GM12878 (cell line): Measurements from ENCODE around the gene DNASE1L3. TPM values are rescaled to one million over a fixed set of nuclear protein-coding genes. Genes with fewer than 3 reads are reported as not detected.

ENCODE experiments used
- ATAC-seq: fragments of 200-7000 bp; cut with Tn5 transposase; 3 replicates; pipeline ENCODE4 v1.9.1; 2020; ENCODE audit warnings: mild to moderate bottlenecking, moderate library complexity
- BruUV-seq: library from RNA; stranded (reverse); fragments of 400-500 nt; replicated peaks from 2 replicates; lab custom pipeline; 2021; lab: Mats Ljungman, UMichigan
- CTCF ChIA-PET: fragments of 300-600 bp; sonication (Branson Sonifier 250); formaldehyde crosslinking; extraction: SDS; loops from one replicate; lab custom pipeline; 2021; ENCODE audit warnings: inconsistent platforms; lab: Yijun Ruan, JAX
- POLR2A ChIA-PET: fragments of 350-600 bp; formaldehyde crosslinking; extraction: SDS; loops from one replicate; lab custom pipeline; 2021; ENCODE audit warnings: inconsistent platforms; lab: Charles Lee
- RAD21 ChIA-PET: fragments of 300-600 bp; sonication (Branson Sonifier 250); formaldehyde crosslinking; loops from one replicate; lab custom pipeline; 2023; ENCODE audit warnings: antibody characterized with exemption; ENCODE audit not compliant: unreplicated experiment; lab: Charles Lee
- SMC1A ChIA-PET: fragments of 300-600 bp; sonication (Branson Sonifier 250); formaldehyde crosslinking; loops from one replicate; lab custom pipeline; 2023; ENCODE audit not compliant: unreplicated experiment, uncharacterized antibody; lab: Charles Lee
- DNase-seq: peaks from one replicate; pipeline ENCODE4 v3.0.0-alpha.2; 2011; ENCODE audit warnings: low read depth, low spot score
- FAIRE-seq: peaks from 3 replicates; lab custom pipeline; 2011; peaks lifted over from hg19 to GRCh38; lab: Jason Lieb, UNC
- H2AFZ ChIP-seq: 2 replicates; pipeline ENCODE4 v1.6.0; 2011; ENCODE audit warnings: low read depth, low read length, control low read depth; ENCODE audit not compliant: control insufficient read depth
- H3K27ac ChIP-seq: 2 replicates; pipeline ENCODE4 v1.5.1; 2011; ENCODE audit warnings: control low read depth; ENCODE audit not compliant: control insufficient read depth, insufficient read depth
- H3K27me3 ChIP-seq, 2 experiments: replicated peaks in 1 of 2; 2 replicates each; pipeline versions ENCODE4 v1.6.0 to v1.6.1; 2011; ENCODE audit warnings: low read length in 1 of 2; ENCODE audit not compliant: control insufficient read depth in 2 of 2, insufficient read depth in 2 of 2
- H3K36me3 ChIP-seq, 2 experiments: 2 replicates each; pipeline ENCODE4 v1.5.1; 2011; ENCODE audit warnings: low read length in 1 of 2; ENCODE audit not compliant: control insufficient read depth in 2 of 2, insufficient read depth in 2 of 2
- H3K4me1 ChIP-seq: 2 replicates; pipeline ENCODE4 v1.6.1; 2011; ENCODE audit warnings: mild to moderate bottlenecking, low read length, moderate library complexity, mixed read lengths; ENCODE audit not compliant: control insufficient read depth, insufficient read depth
- H3K4me2 ChIP-seq: 2 replicates; pipeline ENCODE4 v1.6.0; 2011; ENCODE audit warnings: control low read depth; ENCODE audit not compliant: control insufficient read depth, insufficient read depth
- H3K4me3 ChIP-seq: fragments of 200-600 bp; sonication (generic); 2 replicates; pipeline ENCODE4 v1.5.1; 2016
- H3K79me2 ChIP-seq: 2 replicates; pipeline ENCODE4 v1.6.0; 2011; ENCODE audit warnings: low read length; ENCODE audit not compliant: control insufficient read depth, insufficient read depth
- H3K9ac ChIP-seq: 2 replicates; pipeline ENCODE4 v1.8.0; 2011; ENCODE audit warnings: low read length, control low read depth, mixed read lengths; ENCODE audit not compliant: control insufficient read depth, insufficient read depth
- H3K9me3 ChIP-seq: replicated peaks from 3 replicates; pipeline ENCODE4 v1.5.1; 2011; ENCODE audit warnings: mild to moderate bottlenecking, low read length; ENCODE audit not compliant: control insufficient read depth, insufficient read depth
- H4K20me1 ChIP-seq: 2 replicates; pipeline ENCODE4 v1.6.0; 2011; ENCODE audit not compliant: control insufficient read depth, insufficient read depth
- ASH2L ChIP-seq: fragments of 300-600, 200-600 bp; sonication (generic); IDR thresholded peaks from 2 replicates; pipeline ENCODE4 v1.6.1; 2017; ENCODE audit warnings: low read depth, mild to moderate bottlenecking, borderline replicate concordance
- ATF2 ChIP-seq: IDR thresholded peaks from 2 replicates; pipeline ENCODE4 v1.6.1; 2012; ENCODE audit warnings: low read length, inconsistent platforms
- BCL11A ChIP-seq: IDR thresholded peaks from 2 replicates; pipeline ENCODE4 v1.6.1; 2011; ENCODE audit warnings: low read depth, low read length
- CBFB ChIP-seq: IDR thresholded peaks from 2 replicates; pipeline ENCODE4 v1.6.1; 2016; ENCODE audit warnings: antibody characterized with exemption, low read depth
- CHD2 ChIP-seq: IDR thresholded peaks from 2 replicates; pipeline ENCODE4 v1.6.1; 2011; ENCODE audit warnings: low read depth, low read length, improper control_type of control experiment, borderline replicate concordance
- CREM ChIP-seq: IDR thresholded peaks from 2 replicates; pipeline ENCODE4 v1.6.1; 2014; ENCODE audit warnings: antibody characterized with exemption, low read depth
- CUX1 ChIP-seq: IDR thresholded peaks from 2 replicates; pipeline ENCODE4 v1.6.1; 2012; ENCODE audit warnings: improper control_type of control experiment, low read depth, low read length; ENCODE audit not compliant: insufficient replicate concordance
- EED ChIP-seq: sonication (generic); IDR thresholded peaks from 2 replicates; pipeline ENCODE4 v1.6.1; 2016; ENCODE audit warnings: antibody characterized with exemption, low read depth
- EP300 ChIP-seq, 2 experiments: fragments of 150-350 bp in 1 of 2; IDR thresholded peaks; 2 replicates each; pipeline ENCODE4 v1.6.1; 2011 to 2012; ENCODE audit warnings: low read depth in 2 of 2, low read length in 2 of 2, borderline replicate concordance in 1 of 2, improper control_type of control experiment in 1 of 2, inconsistent platforms in 1 of 2; ENCODE audit not compliant: control insufficient read depth in 1 of 2
- JUNB ChIP-seq: IDR thresholded peaks from 2 replicates; pipeline ENCODE4 v1.6.1; 2016; ENCODE audit warnings: antibody characterized with exemption, mild to moderate bottlenecking
- JUND ChIP-seq: IDR thresholded peaks from 2 replicates; pipeline ENCODE4 v1.6.1; 2012; ENCODE audit warnings: low read depth, mild to moderate bottlenecking, low read length, improper control_type of control experiment, moderate library complexity
- MTA2 ChIP-seq: fragments of 450-650 bp; IDR thresholded peaks from 2 replicates; pipeline ENCODE4 v1.6.1; 2016; ENCODE audit warnings: low read depth, mild to moderate bottlenecking, moderate library complexity
- NBN ChIP-seq: fragments of 450-650 bp; IDR thresholded peaks from 2 replicates; pipeline ENCODE4 v1.6.1; 2016
- POLR2AphosphoS5 ChIP-seq: IDR thresholded peaks from 2 replicates; pipeline ENCODE4 v1.6.1; 2011; ENCODE audit warnings: mild to moderate bottlenecking, low read length, inconsistent platforms
- RBBP5 ChIP-seq: fragments of 200-600 bp; sonication (generic); conservative IDR thresholded peaks from 2 replicates; pipeline ENCODE4 v1.6.1; 2016
- SMC3 ChIP-seq: IDR thresholded peaks from 2 replicates; pipeline ENCODE4 v1.6.1; 2011; ENCODE audit warnings: low read length, improper control_type of control experiment, borderline replicate concordance
- SRF ChIP-seq, 2 experiments: IDR thresholded peaks; 2 replicates each; pipeline ENCODE4 v1.6.1; 2011; ENCODE audit warnings: low read depth in 2 of 2, low read length in 2 of 2, mild to moderate bottlenecking in 1 of 2, moderate library complexity in 1 of 2
- TBL1XR1 ChIP-seq: IDR thresholded peaks from 2 replicates; pipeline ENCODE4 v1.6.1; 2012; ENCODE audit warnings: low read depth, low read length, improper control_type of control experiment
- TCF7 ChIP-seq: IDR thresholded peaks from 2 replicates; pipeline ENCODE4 v1.6.1; 2014; ENCODE audit warnings: antibody characterized with exemption, borderline replicate concordance
- WGBS: methylation state at CpG from one replicate; pipeline ENCODE4 v1.1.6; 2016; ENCODE audit warnings: low lambda C conversion rate; ENCODE audit not compliant: insufficient replicate concordance, insufficient coverage; ENCODE audit errors: missing lambda C conversion rate; 5-methylcytosine and 5-hydroxymethylcytosine counted together
- in situ Hi-C: fragments of 300-500 bp; cut with MboI; formaldehyde crosslinking; loops from 9 replicates; pipeline ENCODE4 v1.14.3; 2018; ENCODE audit warnings: mixed read lengths
- intact Hi-C: fragments of 100-400 bp; cut with micrococcal nuclease; formaldehyde crosslinking; loops from one replicate; pipeline ENCODE4 v1.14.2; 2022; ENCODE audit not compliant: unreplicated experiment
- polyA plus RNA-seq, 11 experiments: library from polyadenylated mRNA; depleted of rRNA in 4 of 11; unstranded in 6 of 11; stranded (reverse) in 5 of 11; fragments of >200 nt; fragmentation: Nextera tagmentation in 4 of 11; fragmentation: Illumina TruSeq in 1 of 11; extraction: Ambion mirVana in 4 of 11; extraction: Trizol in 1 of 11; gene quantifications; 1 replicate in 1 of 11; 2 replicates in 10 of 11; pipeline versions ENCODE4 v1.2.1 to v1.2.3, GENCODE V29; 2011 to 2016; ENCODE audit warnings: inconsistent platforms in 2 of 11, missing spikeins in 2 of 11, low read depth in 1 of 11
- total RNA-seq, 4 experiments: library from RNA; depleted of rRNA in 3 of 4; stranded (reverse); fragments of >200 nt in 3 of 4; fragmentation: Illumina TruSeq in 1 of 4; extraction: Trizol in 1 of 4; gene quantifications; 2 replicates each; pipeline versions ENCODE4 v1.2.1 to v1.2.3, GENCODE V29; 2013 to 2021

DNASE1L3 gene
- total and polyA plus RNA-seq, 10 of the 15 experiments (the other 5 are each of a cell fraction or from before 2014, with no cell fraction given): 3.2 to 72.1 (median 6.3) TPM

GRCh38 chr3:58243976-58244585 is 33.3 kb upstream of the DNASE1L3 start:
- RAD21 ChIA-PET: interaction anchor here (0.6 kb wide), 1 partner anchor 67 kb away, joined by 3 read pairs; no protein-coding TSS in a partner anchor
- Histone ChIP-seq H4K20me1 (no peaks in the 10 kb centered on the region), H3K27ac (no peak overlapping the region), H3K4me1 (peaks cover 2% of the 10 kb centered on the region), H2AFZ (no peak overlapping the region), H3K4me3 (no peak overlapping the region), H3K9me3 (no peaks in the 10 kb centered on the region), H3K36me3 (no peaks in the 10 kb centered on the region), H3K27me3 (no peaks in the 10 kb centered on the region), H3K4me2 (no peak overlapping the region), H3K79me2 (no peaks in the 10 kb centered on the region; the same call in 1 of the 2 replicates), H3K9ac (no peak overlapping the region)
- in situ Hi-C loops: no loop called here
- TF ChIP-seq SMC3: no peak
- no peak for TF ChIP-seq CBFB
- no peak for TF ChIP-seq POLR2AphosphoS5
- TF ChIP-seq ASH2L: no peak
- no peak for TF ChIP-seq TBL1XR1
- TF ChIP-seq JUND: no peak
- TF ChIP-seq CUX1: no peak
- TF ChIP-seq NBN: no peak
- no peak for TF ChIP-seq RBBP5
- TF ChIP-seq EED: no peak
- TF ChIP-seq ATF2: no peak
- TF ChIP-seq SRF (IDR thresholded peaks at IDR 0.05; ENCODE audit: low read depth in 2 of 2, low read length in 2 of 2): no peak
- TF ChIP-seq BCL11A: no peak
- no peak for TF ChIP-seq CHD2
- TF ChIP-seq JUNB: no peak
- no peak for TF ChIP-seq MTA2
- no peak for TF ChIP-seq EP300 (IDR thresholded peaks at IDR 0.05; ENCODE audit: borderline replicate concordance in 1 of 2, control insufficient read depth in 1 of 2, low read depth in 2 of 2, low read length in 2 of 2)
- TF ChIP-seq TCF7: no peak
- TF ChIP-seq CREM: no peak
- WGBS: 59% methylated on average over 6 of the region's 6 CpGs
- SMC1A ChIA-PET: interaction anchor here (1.0 kb wide), 1 partner anchor 11 kb away, joined by 4 read pairs; no protein-coding TSS in a partner anchor
- POLR2A ChIA-PET: interaction anchor here (0.7 kb wide), 1 partner anchor 64 kb away, joined by 3 read pairs; no protein-coding TSS in a partner anchor
- ATAC-seq: no peak
- CTCF ChIA-PET: interaction anchor here (2.1 kb wide), 1 partner anchor 56 kb away, joined by 7 read pairs; no protein-coding TSS in a partner anchor
- no peak for DNase-seq
- intact Hi-C loops: no loop called here
- FAIRE-seq: no peak
- no TSS peak for BruUV-seq
